Measurements from ENCODE around the gene RFX7.
"Not testable (repeated sequence)": the region's sequence is repeated elsewhere in the genome, so short reads cannot be mapped to it uniquely, and the experiment has no call there.

The RFX7 gene

DNA sequence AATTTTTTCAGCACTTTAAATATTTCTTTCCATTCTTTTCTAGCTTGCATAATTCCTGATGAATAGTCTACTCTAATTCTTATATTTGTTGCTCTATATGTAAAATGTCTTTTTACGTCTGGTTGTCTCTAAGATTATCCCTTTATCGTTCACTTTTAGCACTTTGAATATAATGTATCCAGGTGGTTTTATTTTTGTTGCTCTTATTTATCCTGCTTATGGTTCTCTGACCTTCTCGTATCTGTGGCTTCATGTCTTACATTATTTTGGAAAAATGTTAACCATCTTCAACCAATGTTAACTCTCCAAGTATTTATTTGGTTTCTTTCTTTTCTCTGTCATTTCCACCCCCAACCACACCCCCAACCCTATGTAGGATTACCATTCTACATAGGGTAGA is 30.0 kb upstream of the RFX7 start:
- no peak overlapping the region for H3K27ac Mint-ChIP-seq
- H3K4me3 Mint-ChIP-seq = no peak overlapping the region
- H3K36me3 Mint-ChIP-seq (ENCODE audit: low read depth) = peaks cover 36% of the 10 kb centered on the region
- peaks cover 76% of the 10 kb centered on the region for H3K9me3 Mint-ChIP-seq
- DNase-seq = no peak
- TF ChIP-seq CTCF (IDR thresholded peaks at IDR 0.05) = no peak
- H3K27me3 Mint-ChIP-seq (ENCODE audit: low read depth, poor library complexity) = no peaks in the 10 kb centered on the region
- no peaks in the 10 kb centered on the region for H3K4me1 Mint-ChIP-seq

- Mint-ChIP-seq H3K4me3 (no peak overlapping the region), H3K4me1 (no peaks in the 10 kb centered on the region), H3K27me3 (ENCODE audit: low read depth, poor library complexity) (no peaks in the 10 kb centered on the region), H3K27ac (no peak overlapping the region), H3K36me3 (ENCODE audit: low read depth) (peaks cover 32% of the 10 kb centered on the region), H3K9me3 (peaks cover 82% of the 10 kb centered on the region)
- no peak for DNase-seq
- TF ChIP-seq CTCF (IDR thresholded peaks at IDR 0.05) = no peak
These were observed 28.8 kb upstream of the RFX7 start for GRCh38 chr15:56272454-56272853.

- H3K27ac Mint-ChIP-seq; H3K27me3 Mint-ChIP-seq (ENCODE audit: low read depth, poor library complexity); H3K4me3 Mint-ChIP-seq; DNase-seq; H3K4me1 Mint-ChIP-seq; H3K36me3 Mint-ChIP-seq (ENCODE audit: low read depth): not testable (repeated sequence)
- H3K9me3 Mint-ChIP-seq = peaks cover 53% of the 10 kb centered on the region
These were observed 22.8 kb upstream of the RFX7 start for GRCh38 chr15:56266465-56266864.

- H3K4me3 Mint-ChIP-seq = no peak overlapping the region
- DNase-seq = no peak
- no peak overlapping the region for H3K27ac Mint-ChIP-seq
- no peak for TF ChIP-seq CTCF (IDR thresholded peaks at IDR 0.05)
- peaks cover 24% of the 10 kb centered on the region for H3K9me3 Mint-ChIP-seq
- H3K4me1 Mint-ChIP-seq = no peaks in the 10 kb centered on the region
- no peaks in the 10 kb centered on the region for H3K27me3 Mint-ChIP-seq (ENCODE audit: low read depth, poor library complexity)
- H3K36me3 Mint-ChIP-seq (ENCODE audit: low read depth) = no peaks in the 10 kb centered on the region
These were observed 18.3 kb upstream of the RFX7 start for GRCh38 chr15:56261854-56262509.

- H3K4me1 Mint-ChIP-seq = peaks cover 22% of the 10 kb centered on the region
- DNase-seq; H3K27ac Mint-ChIP-seq; H3K4me3 Mint-ChIP-seq; H3K27me3 Mint-ChIP-seq (ENCODE audit: low read depth, poor library complexity); H3K36me3 Mint-ChIP-seq (ENCODE audit: low read depth): not testable (repeated sequence)
- H3K9me3 Mint-ChIP-seq = peaks cover 12% of the 10 kb centered on the region
These were observed 13.6 kb upstream of the RFX7 start for GRCh38 chr15:56257306-56257705.

GRCh38 chr15:56254265-56254664 is 10.6 kb upstream of the RFX7 start:
- DNase-seq = no peak
- Mint-ChIP-seq H3K36me3 (ENCODE audit: low read depth) (no peaks in the 10 kb centered on the region), H3K27me3 (ENCODE audit: low read depth, poor library complexity) (no peaks in the 10 kb centered on the region), H3K4me3 (no peak overlapping the region), H3K4me1 (peaks cover 52% of the 10 kb centered on the region), H3K9me3 (peaks cover 12% of the 10 kb centered on the region), H3K27ac (no peak overlapping the region)
- no peak for TF ChIP-seq CTCF (IDR thresholded peaks at IDR 0.05)

DNA sequence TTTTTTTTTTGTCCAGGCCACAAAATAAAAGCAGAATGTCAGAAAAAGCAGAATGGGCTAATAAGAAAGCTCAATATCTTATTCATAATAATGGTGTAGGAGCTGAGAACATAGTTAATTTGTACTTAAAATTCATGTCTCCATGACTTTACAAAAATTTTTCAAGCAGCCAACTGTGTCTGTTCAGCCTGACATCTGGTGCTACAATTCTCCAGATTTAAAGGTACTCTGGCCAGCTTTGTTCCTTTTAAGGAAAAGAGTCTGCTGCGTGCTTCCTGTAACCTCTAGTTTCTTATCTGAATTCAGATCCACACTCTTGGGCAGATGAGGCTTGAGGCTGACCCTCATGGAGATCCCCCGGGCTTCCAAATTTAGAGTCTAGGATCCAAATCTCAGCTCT is 8.7 kb upstream of the RFX7 start:
- Mint-ChIP-seq H3K4me3 (no peak overlapping the region), H3K27ac (peak overlapping the region; percentile 15), H3K27me3 (ENCODE audit: low read depth, poor library complexity) (no peaks in the 10 kb centered on the region), H3K4me1 (peaks cover 71% of the 10 kb centered on the region), H3K36me3 (ENCODE audit: low read depth) (no peaks in the 10 kb centered on the region), H3K9me3 (no peaks in the 10 kb centered on the region)
- TF ChIP-seq CTCF (IDR thresholded peaks at IDR 0.05) = no peak
- no peak for DNase-seq

Measured in nephron progenitor cell (in vitro differentiated cells).